GM12875 (cell line): ENCODE data around the gene TCF7.

Experiments used
- H3K4me3 ChIP-seq: one replicate; pipeline ENCODE4 v1.5.1; 2011; ENCODE audit warnings: low read depth, low read length, control low read depth
- CTCF ChIP-seq: IDR thresholded peaks from 2 replicates; pipeline ENCODE4 v1.5.1; 2011; ENCODE audit warnings: low read depth, mild to moderate bottlenecking, control low read depth, inconsistent platforms, low read length, moderate library complexity, borderline replicate concordance; ENCODE audit not compliant: insufficient read depth

Gene TCF7

GRCh38 chr5:134127988-134128647 is 13.6 kb downstream of the TCF7 start:
- TF ChIP-seq CTCF = no peak
- H3K4me3 ChIP-seq = no peak overlapping the region

DNA sequence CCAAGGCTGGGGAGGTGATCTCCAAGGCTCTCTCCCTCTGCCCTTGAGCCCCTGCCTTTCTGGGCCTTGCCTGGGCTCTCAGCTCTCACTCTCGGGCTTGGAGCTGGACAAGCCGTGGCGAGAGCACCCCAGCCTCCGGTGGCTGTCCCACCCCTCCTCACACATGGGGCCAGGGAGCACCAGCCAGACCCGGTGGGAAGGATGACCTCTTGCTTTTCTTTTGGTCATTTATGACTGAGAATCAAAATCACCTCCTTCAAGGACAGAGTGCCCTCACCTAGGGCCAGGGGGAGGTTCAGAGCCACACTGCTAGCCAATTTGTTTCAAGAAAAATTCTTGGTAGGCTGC is 14.1 kb downstream of the TCF7 start:
- H3K4me3 ChIP-seq = no peak overlapping the region
- TF ChIP-seq CTCF = no peak

DNA sequence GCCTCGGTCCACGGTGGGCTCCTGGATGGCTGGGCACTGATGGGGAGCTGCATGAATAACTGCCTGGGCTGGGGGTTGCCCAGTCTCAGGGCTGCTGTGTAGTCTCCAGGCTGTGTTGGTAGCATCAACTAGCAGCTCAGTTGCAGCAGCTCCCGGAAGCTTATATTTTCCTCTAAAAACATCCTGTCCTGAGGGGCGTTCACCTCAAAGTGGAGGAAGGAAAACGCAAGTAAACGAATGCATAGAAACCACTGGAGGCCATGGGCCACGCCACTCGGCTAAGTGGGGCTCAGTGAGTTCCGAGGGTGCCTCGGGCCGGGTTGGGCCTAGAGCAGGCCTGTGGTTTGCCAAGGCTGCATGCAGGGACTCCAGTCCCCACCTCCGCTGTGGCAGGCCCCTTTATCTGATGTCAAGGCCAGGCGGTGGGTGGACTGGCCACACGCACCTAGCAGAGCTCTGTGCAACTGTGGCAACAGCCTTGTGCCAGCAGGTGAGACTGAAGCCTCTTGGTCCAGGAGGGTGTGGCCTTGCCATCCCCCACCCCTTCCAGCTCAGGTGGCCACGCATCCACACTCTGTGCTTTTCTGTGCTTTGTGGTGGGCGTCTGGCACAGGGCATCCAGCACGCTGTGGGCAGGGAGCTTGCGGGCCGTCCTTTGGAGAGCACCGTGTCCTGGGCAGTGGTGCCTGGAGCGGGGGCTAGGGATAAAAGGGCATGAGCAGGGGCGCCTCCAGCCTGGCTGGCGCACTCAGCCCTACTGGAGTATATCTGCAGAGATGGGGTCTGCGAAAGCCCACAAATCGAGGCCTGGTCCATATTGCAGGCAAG is 15.1 kb downstream of the TCF7 start:
- TF ChIP-seq CTCF = no peak

DNA sequence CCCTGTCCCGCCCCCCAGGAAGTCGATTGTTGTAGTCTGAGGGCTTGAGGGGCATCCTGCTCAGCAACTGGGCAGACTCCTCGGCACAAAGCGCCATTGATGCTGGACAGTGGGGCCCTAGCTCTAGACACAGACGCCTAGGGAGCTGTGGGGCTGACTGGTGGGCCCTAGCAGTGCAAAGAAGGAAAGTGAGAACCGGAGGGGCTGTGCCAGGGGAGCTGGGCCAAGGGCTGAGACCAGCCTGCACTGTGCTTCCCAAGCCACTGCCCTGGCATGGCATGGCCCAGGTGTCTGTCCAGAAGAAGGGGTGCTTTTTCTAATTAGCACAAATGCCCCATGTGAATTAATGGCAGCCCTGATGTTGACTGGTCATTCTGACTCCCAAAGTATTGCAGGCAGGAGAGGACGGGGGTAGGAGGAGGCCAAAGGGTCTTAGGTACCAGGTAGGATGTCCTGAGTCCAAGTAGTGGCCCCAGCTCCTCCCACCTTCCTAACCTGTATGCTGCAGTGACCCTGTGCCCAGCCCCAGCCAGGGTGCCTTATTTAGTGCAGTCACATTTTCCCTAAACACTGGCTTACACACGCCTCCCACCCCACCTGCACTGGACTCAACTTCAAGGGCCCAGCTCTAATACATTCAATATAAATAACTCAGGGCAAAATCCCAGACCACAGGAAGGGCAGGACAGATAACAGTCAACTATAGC is 15.9 kb downstream of the TCF7 start:
- no peak overlapping the region for H3K4me3 ChIP-seq
- TF ChIP-seq CTCF = no peak

More for the DNA sequence above, 15.1 kb downstream of the TCF7 start:
- no peak overlapping the region for H3K4me3 ChIP-seq

DNA sequence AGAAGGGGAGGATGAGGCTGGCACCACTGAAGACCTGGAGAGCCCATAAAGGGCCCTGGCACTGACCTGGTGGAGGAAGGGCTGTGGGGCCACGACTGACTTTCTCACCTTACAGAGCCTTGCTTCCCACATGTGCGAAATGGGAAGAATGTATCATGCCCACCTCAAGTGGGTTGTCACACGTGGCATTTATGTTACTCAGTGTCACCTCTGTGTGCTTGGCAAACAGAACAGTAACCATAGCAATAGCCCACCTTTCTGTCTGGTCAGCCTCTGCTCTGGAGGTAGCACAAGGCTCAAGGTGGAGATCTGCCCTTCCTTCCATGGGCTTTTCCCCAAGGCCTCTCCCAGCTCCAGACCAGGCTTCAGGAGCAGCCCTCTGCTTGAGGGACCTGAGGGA is 16.7 kb downstream of the TCF7 start:
- H3K4me3 ChIP-seq = no peak overlapping the region
- TF ChIP-seq CTCF = no peak

DNA sequence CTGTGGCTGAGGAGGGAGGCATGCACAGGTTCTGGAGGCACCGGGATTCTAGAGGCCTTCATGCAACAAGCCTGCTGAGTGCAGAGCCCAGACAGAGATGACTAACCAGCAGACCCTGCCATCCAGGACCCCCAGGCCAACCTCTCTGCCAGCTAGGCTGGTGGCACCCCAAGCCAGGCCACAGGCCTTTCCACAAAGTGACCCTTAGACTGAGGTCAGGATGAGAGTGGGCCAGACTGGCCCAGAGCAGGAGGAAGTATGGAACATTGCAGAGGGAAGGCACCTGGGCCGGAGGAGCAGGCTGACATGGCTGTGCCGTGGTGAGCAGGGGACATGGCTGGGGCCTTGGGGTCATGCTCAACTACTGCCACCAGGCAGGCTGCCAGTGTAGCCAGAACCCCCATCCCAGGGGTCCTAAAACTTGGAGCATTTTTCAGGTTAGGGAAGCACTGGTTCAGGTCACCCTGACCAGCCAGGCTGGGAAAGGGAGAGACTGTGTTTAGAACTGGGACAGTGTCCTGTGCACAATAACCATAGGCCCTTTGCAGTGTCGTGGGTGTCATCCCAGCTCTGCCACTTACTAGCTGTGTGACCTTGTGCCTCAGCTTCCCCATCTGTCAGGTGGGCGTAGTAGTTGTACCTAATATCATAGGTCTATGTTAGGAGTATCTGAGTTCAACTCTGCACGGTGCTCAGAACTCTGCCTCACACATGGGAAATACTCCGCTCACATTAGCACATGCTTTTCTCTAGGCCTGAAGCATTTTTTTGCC is 17.3 kb downstream of the TCF7 start:
- no peak overlapping the region for H3K4me3 ChIP-seq
- no peak for TF ChIP-seq CTCF
